Calu3 (cell line): ENCODE measurements around the gene FRMPD4. TPM values are rescaled to one million over a fixed set of nuclear protein-coding genes. Genes with fewer than 3 reads are reported as not detected.

Experiments
- BruUV-seq: library from RNA; stranded (reverse); fragments of 400-500 nt; replicated peaks from 2 replicates; lab custom pipeline; 2021; lab: Mats Ljungman, UMichigan
- CTCF ChIA-PET: fragments of 300-600 bp; sonication (Branson Sonifier 250); formaldehyde crosslinking; loops from one replicate; lab custom pipeline; 2022; ENCODE audit warnings: antibody characterized with exemption; lab: Charles Lee
- DNase-seq: peaks from one replicate; pipeline ENCODE4 v3.0.0; 2022
- H3K27ac Mint-ChIP-seq: one replicate; pipeline ENCODE4 v1.8.0; 2022; ENCODE audit warnings: mixed read lengths; ENCODE audit not compliant: unreplicated experiment
- H3K27me3 Mint-ChIP-seq: one replicate; pipeline ENCODE4 v1.8.0; 2022; ENCODE audit warnings: mixed read lengths; ENCODE audit not compliant: unreplicated experiment
- H3K36me3 Mint-ChIP-seq: one replicate; pipeline ENCODE4 v1.8.0; 2022; ENCODE audit warnings: mild to moderate bottlenecking, moderate library complexity, mixed read lengths; ENCODE audit not compliant: insufficient read depth, unreplicated experiment
- H3K4me1 Mint-ChIP-seq: one replicate; pipeline ENCODE4 v1.8.0; 2022; ENCODE audit warnings: mild to moderate bottlenecking, low read depth, mixed read lengths; ENCODE audit not compliant: unreplicated experiment
- H3K4me3 Mint-ChIP-seq: one replicate; pipeline ENCODE4 v1.8.0; 2022; ENCODE audit warnings: mild to moderate bottlenecking, low read depth, moderate library complexity, mixed read lengths; ENCODE audit not compliant: unreplicated experiment
- H3K9me3 Mint-ChIP-seq: one replicate; pipeline ENCODE4 v1.8.0; 2022; ENCODE audit warnings: low read depth, mixed read lengths; ENCODE audit not compliant: unreplicated experiment
- intact Hi-C: fragments of 100-400 bp; cut with micrococcal nuclease; formaldehyde crosslinking; loops from one replicate; pipeline ENCODE4 v1.10.0; 2022; ENCODE audit not compliant: unreplicated experiment
- total RNA-seq: library from RNA; stranded (reverse); gene quantifications from 2 replicates; pipeline ENCODE4 v1.2.3, GENCODE V29; 2022
- TF ChIP-seq, protein P1 (sequence below): fragments of 200-600 bp; IDR thresholded peaks from one replicate; pipeline ENCODE4 v1.8.0; 2022; ENCODE audit warnings: antibody characterized with exemption; ENCODE audit not compliant: unreplicated experiment

The FRMPD4 gene
- total RNA-seq, 1 experiment from 2014 or later, result not detected

- Mint-ChIP-seq H3K27ac (no peak overlapping the region), H3K9me3 (no peaks in the 10 kb centered on the region), H3K4me1 (no peaks in the 10 kb centered on the region), H3K4me3 (no peak overlapping the region), H3K27me3 (peaks cover 11% of the 10 kb centered on the region), H3K36me3 (no peaks in the 10 kb centered on the region)
- no peak for DNase-seq
- intact Hi-C loops, result no loop called here
- CTCF ChIA-PET, result no interaction called here
- TF ChIP-seq, protein P1, sequence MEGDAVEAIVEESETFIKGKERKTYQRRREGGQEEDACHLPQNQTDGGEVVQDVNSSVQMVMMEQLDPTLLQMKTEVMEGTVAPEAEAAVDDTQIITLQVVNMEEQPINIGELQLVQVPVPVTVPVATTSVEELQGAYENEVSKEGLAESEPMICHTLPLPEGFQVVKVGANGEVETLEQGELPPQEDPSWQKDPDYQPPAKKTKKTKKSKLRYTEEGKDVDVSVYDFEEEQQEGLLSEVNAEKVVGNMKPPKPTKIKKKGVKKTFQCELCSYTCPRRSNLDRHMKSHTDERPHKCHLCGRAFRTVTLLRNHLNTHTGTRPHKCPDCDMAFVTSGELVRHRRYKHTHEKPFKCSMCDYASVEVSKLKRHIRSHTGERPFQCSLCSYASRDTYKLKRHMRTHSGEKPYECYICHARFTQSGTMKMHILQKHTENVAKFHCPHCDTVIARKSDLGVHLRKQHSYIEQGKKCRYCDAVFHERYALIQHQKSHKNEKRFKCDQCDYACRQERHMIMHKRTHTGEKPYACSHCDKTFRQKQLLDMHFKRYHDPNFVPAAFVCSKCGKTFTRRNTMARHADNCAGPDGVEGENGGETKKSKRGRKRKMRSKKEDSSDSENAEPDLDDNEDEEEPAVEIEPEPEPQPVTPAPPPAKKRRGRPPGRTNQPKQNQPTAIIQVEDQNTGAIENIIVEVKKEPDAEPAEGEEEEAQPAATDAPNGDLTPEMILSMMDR, result no peak
- no TSS peak for BruUV-seq
Observed at GRCh38 chrX:12170755-12171154, 32.5 kb downstream of the FRMPD4 start.

DNA sequence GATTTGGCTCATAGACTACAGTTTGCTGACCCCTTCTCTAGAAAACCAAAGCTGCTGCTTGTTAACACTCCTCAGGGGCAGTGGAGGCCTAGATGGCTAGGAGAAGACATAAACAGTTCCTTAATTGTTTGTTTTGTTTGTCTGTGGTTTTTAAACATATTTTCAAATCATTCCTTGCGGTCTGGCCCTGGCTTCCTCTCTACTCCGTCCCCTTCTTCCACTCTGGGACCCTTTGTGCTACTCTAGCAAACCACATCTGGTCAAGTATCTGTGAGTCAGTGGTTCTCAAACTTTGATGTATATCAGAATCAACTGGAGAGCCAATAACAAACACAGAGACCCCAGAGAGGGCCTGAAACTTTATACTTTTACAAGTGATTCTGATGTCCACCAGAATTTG is 36.1 kb downstream of the FRMPD4 start:
- H3K4me1 Mint-ChIP-seq, result no peaks in the 10 kb centered on the region
- TF ChIP-seq, protein P1, result no peak
- no peaks in the 10 kb centered on the region for H3K9me3 Mint-ChIP-seq
- peaks cover 14% of the 10 kb centered on the region for H3K27me3 Mint-ChIP-seq
- CTCF ChIA-PET, result no interaction called here
- intact Hi-C loops, result no loop called here
- H3K36me3 Mint-ChIP-seq, result no peaks in the 10 kb centered on the region
- H3K4me3 Mint-ChIP-seq, result no peak overlapping the region
- no peak overlapping the region for H3K27ac Mint-ChIP-seq
- no TSS peak for BruUV-seq
- DNase-seq, result no peak

DNA sequence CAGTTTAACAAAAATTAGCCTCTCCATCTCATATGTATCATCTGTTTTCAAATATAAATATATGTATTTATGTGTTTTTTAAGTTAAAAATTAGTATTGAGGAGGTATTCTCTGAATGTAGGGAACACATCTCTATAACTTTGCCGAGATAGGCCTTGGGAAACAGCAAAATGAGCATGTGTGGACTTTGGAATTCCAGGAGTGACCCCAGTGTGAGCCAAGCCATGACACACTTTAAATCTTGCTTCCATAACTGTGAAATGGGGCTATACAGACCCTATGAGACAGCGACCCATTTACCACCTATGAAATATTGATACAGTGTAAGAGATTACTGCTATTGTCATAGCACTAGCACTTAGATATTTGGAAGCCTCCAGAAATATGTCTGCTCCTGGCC is 58.8 kb downstream of the FRMPD4 start:
- Mint-ChIP-seq H3K9me3 (no peaks in the 10 kb centered on the region), H3K36me3 (no peaks in the 10 kb centered on the region), H3K27me3 (no peaks in the 10 kb centered on the region), H3K4me1 (no peaks in the 10 kb centered on the region), H3K4me3 (no peak overlapping the region), H3K27ac (no peak overlapping the region)
- TF ChIP-seq, protein P1, result no peak
- intact Hi-C loops, result no loop called here
- CTCF ChIA-PET, result no interaction called here
- no TSS peak for BruUV-seq
- no peak for DNase-seq

DNA sequence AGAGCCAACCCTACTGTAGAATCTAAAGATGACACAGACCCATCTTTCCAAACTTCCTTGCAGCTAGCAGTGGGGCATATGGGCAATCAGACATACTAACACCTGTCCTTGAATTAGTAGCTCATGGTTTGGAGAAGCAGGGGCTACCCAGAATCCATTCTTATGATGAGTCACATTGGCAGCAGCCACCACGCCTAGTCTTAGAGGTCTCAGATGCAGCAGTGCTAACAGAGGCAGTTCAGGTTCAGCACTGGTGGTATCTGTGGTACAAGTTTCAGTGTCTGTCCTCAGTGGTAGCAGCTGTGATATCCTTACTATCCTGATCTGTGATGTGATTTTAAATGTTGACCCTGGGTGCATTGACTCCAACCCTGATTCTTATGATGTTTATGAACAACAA is 68.1 kb downstream of the FRMPD4 start:
- Mint-ChIP-seq H3K9me3 (no peaks in the 10 kb centered on the region), H3K4me1 (no peaks in the 10 kb centered on the region), H3K4me3 (no peak overlapping the region), H3K36me3 (no peaks in the 10 kb centered on the region), H3K27ac (no peak overlapping the region), H3K27me3 (peaks cover 14% of the 10 kb centered on the region)
- TF ChIP-seq, protein P1, result no peak
- CTCF ChIA-PET, result interaction anchor here (0.9 kb wide), 1 partner anchor 43 kb away, joined by 4 read pairs; no protein-coding TSS in a partner anchor
- BruUV-seq, result no TSS peak
- intact Hi-C loops, result no loop called here
- DNase-seq, result no peak
